Measurements from ENCODE around the gene TPSAB1.

GRCh38 chr16:1280783-1281182 is 40.3 kb downstream of the TPSAB1 start:
- TF ChIP-seq, protein P1, sequence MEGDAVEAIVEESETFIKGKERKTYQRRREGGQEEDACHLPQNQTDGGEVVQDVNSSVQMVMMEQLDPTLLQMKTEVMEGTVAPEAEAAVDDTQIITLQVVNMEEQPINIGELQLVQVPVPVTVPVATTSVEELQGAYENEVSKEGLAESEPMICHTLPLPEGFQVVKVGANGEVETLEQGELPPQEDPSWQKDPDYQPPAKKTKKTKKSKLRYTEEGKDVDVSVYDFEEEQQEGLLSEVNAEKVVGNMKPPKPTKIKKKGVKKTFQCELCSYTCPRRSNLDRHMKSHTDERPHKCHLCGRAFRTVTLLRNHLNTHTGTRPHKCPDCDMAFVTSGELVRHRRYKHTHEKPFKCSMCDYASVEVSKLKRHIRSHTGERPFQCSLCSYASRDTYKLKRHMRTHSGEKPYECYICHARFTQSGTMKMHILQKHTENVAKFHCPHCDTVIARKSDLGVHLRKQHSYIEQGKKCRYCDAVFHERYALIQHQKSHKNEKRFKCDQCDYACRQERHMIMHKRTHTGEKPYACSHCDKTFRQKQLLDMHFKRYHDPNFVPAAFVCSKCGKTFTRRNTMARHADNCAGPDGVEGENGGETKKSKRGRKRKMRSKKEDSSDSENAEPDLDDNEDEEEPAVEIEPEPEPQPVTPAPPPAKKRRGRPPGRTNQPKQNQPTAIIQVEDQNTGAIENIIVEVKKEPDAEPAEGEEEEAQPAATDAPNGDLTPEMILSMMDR (IDR thresholded peaks at IDR 0.05): no peak
- no peak for TF ChIP-seq POLR2A (IDR thresholded peaks at IDR 0.05)

Measured in thyroid gland (tissue), 4 donors.